EL (cell line): ENCODE measurements around the gene NKPD1.
"Not testable (repeated sequence)": the region's sequence is repeated elsewhere in the genome, so short reads cannot be mapped to it uniquely, and the experiment has no call there.

ENCODE experiments used
- DNase-seq: peaks from one replicate; pipeline ENCODE4 v3.0.0-alpha.2; 2016

NKPD1 gene

GRCh38 chr19:45139286-45140143 lies 21.3 kb downstream of the NKPD1 start:
- no peak for DNase-seq

- DNase-seq: no peak
These were observed 22.5 kb downstream of the NKPD1 start for GRCh38 chr19:45138303-45138751.

- no peak for DNase-seq
These were observed 23.5 kb downstream of the NKPD1 start for GRCh38 chr19:45137179-45137761.

- no peak for DNase-seq
These were observed 24.1 kb downstream of the NKPD1 start for GRCh38 chr19:45136507-45137178.

- DNase-seq: no peak
These were observed 25.5 kb downstream of the NKPD1 start for GRCh38 chr19:45135176-45135885.

GRCh38 chr19:45133661-45134060 lies 27.1 kb downstream of the NKPD1 start:
- no peak for DNase-seq

GRCh38 chr19:45130888-45131615 lies 29.7 kb downstream of the NKPD1 start:
- DNase-seq: no peak

- no peak for DNase-seq
These were observed 30.5 kb downstream of the NKPD1 start for GRCh38 chr19:45130236-45130635.

GRCh38 chr19:45128806-45129205 lies 32.0 kb downstream of the NKPD1 start:
- DNase-seq: no peak

- no peak for DNase-seq
These were observed 32.6 kb downstream of the NKPD1 start for GRCh38 chr19:45128146-45128545.

- no peak for DNase-seq
These were observed 34.1 kb downstream of the NKPD1 start for GRCh38 chr19:45126654-45127053.

GRCh38 chr19:45125975-45126493 lies 34.7 kb downstream of the NKPD1 start:
- peak; percentile 59 for DNase-seq

- DNase-seq: no peak
These were observed 35.4 kb downstream of the NKPD1 start for GRCh38 chr19:45125360-45125759.

- DNase-seq: no peak
These were observed 36.8 kb downstream of the NKPD1 start for GRCh38 chr19:45124021-45124420.

- DNase-seq: no peak
These were observed 37.3 kb downstream of the NKPD1 start for GRCh38 chr19:45123440-45123850.

- no peak for DNase-seq
These were observed 38.0 kb downstream of the NKPD1 start for GRCh38 chr19:45122832-45123231.

GRCh38 chr19:45121827-45122345 lies 38.9 kb downstream of the NKPD1 start:
- no peak for DNase-seq

GRCh38 chr19:45119582-45119981 lies 41.2 kb downstream of the NKPD1 start:
- no peak for DNase-seq

- not testable (repeated sequence) for DNase-seq
These were observed 42.0 kb downstream of the NKPD1 start for GRCh38 chr19:45118591-45119355.

GRCh38 chr19:45118106-45118505 lies 42.7 kb downstream of the NKPD1 start:
- no peak for DNase-seq

- no peak for DNase-seq
These were observed 43.1 kb downstream of the NKPD1 start for GRCh38 chr19:45117671-45118070.
